ENCODE measurements around the gene NANOS2. TPM values are rescaled to one million over a fixed set of nuclear protein-coding genes. Genes with fewer than 3 reads are reported as not detected.
A peak's percentile ranks its signal among the peaks of the same experiment; 100 is the strongest.

The NANOS2 gene
- total RNA-seq, 2 donors from 2014 or later = not detected

GRCh38 chr19:45882652-45883585 lies 31.7 kb downstream of the NANOS2 start:
- peaks cover 12% of the 10 kb centered on the region for H3K27me3 Mint-ChIP-seq

GRCh38 chr19:45881909-45882528 lies 32.6 kb downstream of the NANOS2 start:
- no peak overlapping the region for H3K4me3 Mint-ChIP-seq
- no peak overlapping the region for H3K27ac Mint-ChIP-seq
- H3K9me3 ChIP-seq (ENCODE audit: control insufficient read depth, low read length, poor library complexity, severe bottlenecking) = no peaks in the 10 kb centered on the region
- H3K27me3 Mint-ChIP-seq = peaks cover 19% of the 10 kb centered on the region
- no peak for DNase-seq
- H3K4me1 Mint-ChIP-seq = peaks cover 35% of the 10 kb centered on the region
- no peak for ATAC-seq
- H3K36me3 Mint-ChIP-seq (ENCODE audit: low read depth) = peaks cover 8% of the 10 kb centered on the region

More at GRCh38 chr19:45882652-45883585, 31.7 kb downstream of the NANOS2 start:
- peak overlapping the region; percentile 93 for H3K4me3 Mint-ChIP-seq
- H3K4me1 Mint-ChIP-seq = peaks cover 29% of the 10 kb centered on the region
- H3K9me3 ChIP-seq (ENCODE audit: control insufficient read depth, low read length, poor library complexity, severe bottlenecking) = no peaks in the 10 kb centered on the region
- peak; percentile 39 for ATAC-seq
- H3K36me3 Mint-ChIP-seq (ENCODE audit: low read depth) = peaks cover 8% of the 10 kb centered on the region
- DNase-seq = peak; percentile 72 to 81 (median 73)
- H3K27ac Mint-ChIP-seq = peak overlapping the region; percentile 89

GRCh38 chr19:45881082-45881908 lies 33.3 kb downstream of the NANOS2 start:
- Mint-ChIP-seq H3K27me3 (peaks cover 20% of the 10 kb centered on the region), H3K36me3 (ENCODE audit: low read depth) (peaks cover 9% of the 10 kb centered on the region), H3K27ac (no peak overlapping the region), H3K4me3 (no peak overlapping the region), H3K4me1 (peaks cover 31% of the 10 kb centered on the region)
- no peaks in the 10 kb centered on the region for H3K9me3 ChIP-seq (ENCODE audit: control insufficient read depth, low read length, poor library complexity, severe bottlenecking)
- DNase-seq (no peak), ATAC-seq (no peak)

GRCh38 chr19:45879971-45880370 lies 34.6 kb downstream of the NANOS2 start:
- H3K4me1 Mint-ChIP-seq = peaks cover 31% of the 10 kb centered on the region

GRCh38 chr19:45879055-45879454 lies 35.5 kb downstream of the NANOS2 start:
- DNase-seq (no peak), ATAC-seq (no peak)
- peaks cover 25% of the 10 kb centered on the region for H3K27me3 Mint-ChIP-seq
- peaks cover 9% of the 10 kb centered on the region for H3K36me3 Mint-ChIP-seq (ENCODE audit: low read depth)
- no peak overlapping the region for H3K4me3 Mint-ChIP-seq
- H3K4me1 Mint-ChIP-seq = peaks cover 34% of the 10 kb centered on the region
- H3K9me3 ChIP-seq (ENCODE audit: control insufficient read depth, low read length, poor library complexity, severe bottlenecking) = no peaks in the 10 kb centered on the region
- H3K27ac Mint-ChIP-seq = peak overlapping the region; percentile 62

More at GRCh38 chr19:45879971-45880370, 34.6 kb downstream of the NANOS2 start:
- H3K9me3 ChIP-seq (ENCODE audit: control insufficient read depth, low read length, poor library complexity, severe bottlenecking) = no peaks in the 10 kb centered on the region
- Mint-ChIP-seq H3K36me3 (ENCODE audit: low read depth) (peaks cover 9% of the 10 kb centered on the region), H3K27ac (no peak overlapping the region), H3K4me3 (no peak overlapping the region), H3K27me3 (peaks cover 25% of the 10 kb centered on the region)
- no peak for ATAC-seq
- no peak for DNase-seq

GRCh38 chr19:45878043-45878794 lies 36.4 kb downstream of the NANOS2 start:
- peaks cover 29% of the 10 kb centered on the region for H3K4me1 Mint-ChIP-seq
- ATAC-seq = no peak

GRCh38 chr19:45876411-45877197 lies 38.0 kb downstream of the NANOS2 start:
- no peaks in the 10 kb centered on the region for H3K9me3 ChIP-seq (ENCODE audit: control insufficient read depth, low read length, poor library complexity, severe bottlenecking)
- ATAC-seq (peak; percentile 53), DNase-seq (no peak)
- peak overlapping the region; percentile 34 for H3K27ac Mint-ChIP-seq
- H3K27me3 Mint-ChIP-seq = peaks cover 25% of the 10 kb centered on the region
- H3K4me1 Mint-ChIP-seq = peaks cover 25% of the 10 kb centered on the region
- peaks cover 9% of the 10 kb centered on the region for H3K36me3 Mint-ChIP-seq (ENCODE audit: low read depth)
- H3K4me3 Mint-ChIP-seq = peak overlapping the region; percentile 76

More at GRCh38 chr19:45878043-45878794, 36.4 kb downstream of the NANOS2 start:
- Mint-ChIP-seq H3K36me3 (ENCODE audit: low read depth) (peaks cover 9% of the 10 kb centered on the region), H3K4me3 (no peak overlapping the region), H3K27ac (peak overlapping the region; percentile 62), H3K27me3 (peaks cover 25% of the 10 kb centered on the region)
- no peak for DNase-seq
- no peaks in the 10 kb centered on the region for H3K9me3 ChIP-seq (ENCODE audit: control insufficient read depth, low read length, poor library complexity, severe bottlenecking)

GRCh38 chr19:45876161-45876410 lies 38.5 kb downstream of the NANOS2 start:
- Mint-ChIP-seq H3K27ac (peak overlapping the region; percentile 34), H3K4me3 (peak overlapping the region; percentile 76), H3K4me1 (peaks cover 22% of the 10 kb centered on the region), H3K27me3 (peaks cover 25% of the 10 kb centered on the region), H3K36me3 (ENCODE audit: low read depth) (peaks cover 9% of the 10 kb centered on the region)
- DNase-seq (no peak), ATAC-seq (peak; percentile 67)
- H3K9me3 ChIP-seq (ENCODE audit: control insufficient read depth, low read length, poor library complexity, severe bottlenecking) = no peaks in the 10 kb centered on the region

- ATAC-seq = no peak
Observed at GRCh38 chr19:45874620-45874966, 40.0 kb downstream of the NANOS2 start.

GRCh38 chr19:45873219-45873772 lies 41.3 kb downstream of the NANOS2 start:
- Mint-ChIP-seq H3K4me3 (no peak overlapping the region), H3K36me3 (ENCODE audit: low read depth) (peaks cover 4% of the 10 kb centered on the region), H3K27ac (no peak overlapping the region), H3K4me1 (peaks cover 14% of the 10 kb centered on the region), H3K27me3 (peaks cover 17% of the 10 kb centered on the region)
- no peaks in the 10 kb centered on the region for H3K9me3 ChIP-seq (ENCODE audit: control insufficient read depth, low read length, poor library complexity, severe bottlenecking)
- DNase-seq (no peak), ATAC-seq (no peak)

More at GRCh38 chr19:45874620-45874966, 40.0 kb downstream of the NANOS2 start:
- H3K27ac Mint-ChIP-seq = no peak overlapping the region
- peaks cover 20% of the 10 kb centered on the region for H3K4me1 Mint-ChIP-seq
- H3K36me3 Mint-ChIP-seq (ENCODE audit: low read depth) = peaks cover 9% of the 10 kb centered on the region
- H3K27me3 Mint-ChIP-seq = peaks cover 25% of the 10 kb centered on the region
- DNase-seq = no peak
- no peak overlapping the region for H3K4me3 Mint-ChIP-seq
- no peaks in the 10 kb centered on the region for H3K9me3 ChIP-seq (ENCODE audit: control insufficient read depth, low read length, poor library complexity, severe bottlenecking)

GRCh38 chr19:45872095-45872919 lies 42.3 kb downstream of the NANOS2 start:
- Mint-ChIP-seq H3K36me3 (ENCODE audit: low read depth) (peaks cover 4% of the 10 kb centered on the region), H3K4me3 (no peak overlapping the region), H3K27ac (no peak overlapping the region), H3K27me3 (peaks cover 7% of the 10 kb centered on the region), H3K4me1 (peaks cover 11% of the 10 kb centered on the region)
- ATAC-seq = no peak
- DNase-seq = no peak
- H3K9me3 ChIP-seq (ENCODE audit: control insufficient read depth, low read length, poor library complexity, severe bottlenecking) = no peaks in the 10 kb centered on the region
